ENCODE measurements around the gene MATN3. TPM values are rescaled to one million over a fixed set of nuclear protein-coding genes. Genes with fewer than 3 reads are reported as not detected.
"Not testable (repeated sequence)": the region's sequence is repeated elsewhere in the genome, so short reads cannot be mapped to it uniquely, and the experiment has no call there.

MATN3 gene
- total and polyA plus RNA-seq, 4 experiments from 2014 or later, result not detected

DNA sequence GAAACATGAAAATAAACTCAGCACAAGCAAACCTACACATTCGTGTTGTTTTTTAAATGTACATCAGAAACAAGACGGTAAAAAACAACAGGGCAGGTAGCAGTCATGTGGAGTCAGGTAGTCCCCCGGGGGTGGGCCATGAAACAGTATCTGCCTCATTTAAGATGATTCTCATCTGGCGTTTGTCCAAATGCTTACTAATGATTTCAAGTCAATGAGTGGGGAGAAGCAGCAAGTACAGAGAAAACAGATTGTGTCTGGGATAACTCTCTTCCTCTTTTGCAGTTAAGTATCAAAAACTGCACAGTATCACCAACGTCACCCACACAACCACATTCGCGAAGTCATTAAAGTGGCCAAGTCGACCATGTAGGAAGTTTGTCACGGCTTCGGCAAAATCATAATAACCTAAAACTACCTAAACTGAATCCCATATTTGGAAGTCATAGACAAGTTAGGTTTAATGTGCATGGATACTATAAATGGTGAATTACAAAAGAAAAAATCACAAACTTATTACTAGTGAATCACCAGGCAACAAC is 37.7 kb upstream of the MATN3 start:
- H3K4me1 ChIP-seq (ENCODE audit: insufficient read depth, low read length), result peaks cover 35% of the 10 kb centered on the region
- H3K4me3 ChIP-seq (ENCODE audit: low read length in 2 of 2), result peak overlapping the region; percentile 76 to 90
- no peaks in the 10 kb centered on the region for H3K36me3 ChIP-seq (ENCODE audit: insufficient read depth, low read length)
- H3K27me3 ChIP-seq (ENCODE audit: insufficient read depth, low read length), result no peaks in the 10 kb centered on the region
- no peaks in the 10 kb centered on the region for H3K9me3 ChIP-seq (ENCODE audit: control insufficient read depth in 1 of 2, low read length in 2 of 2)
- no peak overlapping the region for H3K4me3 Mint-ChIP-seq
- DNase-seq, result peak; percentile 56 to 81 (median 61)
- CTCF ChIA-PET (ENCODE audit: partially characterized antibody), result interaction anchor here (4.5 kb wide), 1 partner anchor 34 kb away, joined by 19 read pairs; no protein-coding TSS in a partner anchor
- intact Hi-C loops (cut with micrococcal nuclease), result loop anchor here (2.0 to 10.0 kb wide), 5 partner anchors 38 to 775 kb away; partner anchors contain the start of genes LDAH and MATN3
- H3K36me3 Mint-ChIP-seq, result peaks cover 0 to 8% of the 10 kb centered on the region in 2 donors
- H3K27ac ChIP-seq (ENCODE audit: low read depth, low read length), result peak overlapping the region; percentile 94
- H3K27ac Mint-ChIP-seq, result no peak overlapping the region
- peaks cover 23 to 37% (median 26%) of the 10 kb centered on the region in 4 donors for H3K4me1 Mint-ChIP-seq
- H3K27me3 Mint-ChIP-seq, result peaks cover 4 to 8% of the 10 kb centered on the region in 2 donors
- POLR2A ChIA-PET (ENCODE audit: partially characterized antibody), result interaction anchor here (2.5 to 3.1 kb wide), 2 partner anchors 60 to 150 kb away, joined by 17 to 19 read pairs; partner anchors contain the start of genes TTC32 and WDR35
- no peaks in the 10 kb centered on the region for H3K9me3 Mint-ChIP-seq

- H3K4me1 Mint-ChIP-seq, result peaks cover 23 to 39% (median 27%) of the 10 kb centered on the region in 4 donors
- peaks cover 0 to 8% of the 10 kb centered on the region in 2 donors for H3K36me3 Mint-ChIP-seq
- H3K9me3 ChIP-seq (ENCODE audit: control insufficient read depth in 1 of 2, low read length in 2 of 2), result no peaks in the 10 kb centered on the region
- no peaks in the 10 kb centered on the region for H3K9me3 Mint-ChIP-seq
- intact Hi-C loops (cut with micrococcal nuclease), result loop anchor here (2.0 to 10.0 kb wide), 5 partner anchors 37 to 775 kb away; partner anchors contain the start of genes LDAH and MATN3
- H3K27me3 ChIP-seq (ENCODE audit: insufficient read depth, low read length), result no peaks in the 10 kb centered on the region
- peaks cover 1 to 5% of the 10 kb centered on the region in 2 donors for H3K27me3 Mint-ChIP-seq
- ChIA-PET POLR2A (ENCODE audit: partially characterized antibody) (interaction anchor here (1.2 kb wide), 1 partner anchor 60 kb away, joined by 3 read pairs; the partner anchor contains the start of gene WDR35), CTCF (ENCODE audit: partially characterized antibody) (interaction anchor here (3.8 kb wide), 1 partner anchor 35 kb away, joined by 20 read pairs; no protein-coding TSS in a partner anchor)
- no peak for DNase-seq
- H3K27ac Mint-ChIP-seq, result no peak overlapping the region
- H3K4me3 ChIP-seq (ENCODE audit: low read length in 2 of 2), result peak overlapping the region; percentile 76 to 90
- peaks cover 35% of the 10 kb centered on the region for H3K4me1 ChIP-seq (ENCODE audit: insufficient read depth, low read length)
- no peaks in the 10 kb centered on the region for H3K36me3 ChIP-seq (ENCODE audit: insufficient read depth, low read length)
- H3K27ac ChIP-seq (ENCODE audit: low read depth, low read length), result peak overlapping the region; percentile 94
- H3K4me3 Mint-ChIP-seq, result no peak overlapping the region
These were observed 37.2 kb upstream of the MATN3 start for GRCh38 chr2:20049637-20050036.

DNA sequence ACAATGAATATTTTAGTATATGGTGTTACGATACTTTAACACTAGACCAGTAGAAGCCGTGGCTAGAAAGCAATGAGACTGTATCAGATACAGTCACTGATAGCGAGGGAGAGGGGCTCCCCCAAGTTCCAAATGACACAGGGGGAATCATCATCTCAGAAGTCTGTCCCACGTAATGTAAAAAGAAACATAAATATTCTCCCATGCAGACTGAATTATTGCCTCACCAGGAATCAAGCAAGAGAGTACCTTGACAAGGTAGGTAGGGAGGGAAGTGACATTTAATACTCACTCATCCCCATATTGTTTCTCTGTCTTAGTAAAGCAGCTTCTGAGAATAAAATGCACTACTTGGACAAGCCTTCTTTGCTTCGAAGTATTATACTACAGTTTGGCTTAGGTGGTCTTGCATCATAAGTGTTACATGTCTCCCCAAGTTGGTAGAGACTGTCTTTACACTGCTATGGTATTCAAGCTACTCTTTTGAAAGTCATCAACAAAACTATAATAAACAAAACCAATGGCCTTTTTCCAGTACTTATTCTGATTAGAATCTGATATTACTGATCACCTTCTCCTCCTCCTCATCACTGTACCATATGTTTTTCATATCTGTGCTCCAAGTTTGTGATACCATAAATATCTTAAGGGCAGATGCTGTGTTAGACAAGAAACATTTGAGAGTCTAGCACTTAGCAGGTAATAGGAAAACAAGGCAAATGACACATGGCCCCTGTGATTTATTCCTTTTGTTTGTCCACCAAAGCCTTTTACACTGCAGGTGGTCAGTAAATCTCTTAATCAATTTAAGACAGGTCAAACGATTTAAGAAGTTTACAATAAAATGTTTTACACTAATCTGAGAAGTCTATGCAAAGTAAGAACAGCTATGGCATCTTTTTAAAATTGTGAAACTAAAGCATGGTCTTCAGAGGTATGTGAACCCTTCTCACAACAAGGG is 36.3 kb upstream of the MATN3 start:
- peaks cover 35% of the 10 kb centered on the region for H3K4me1 ChIP-seq (ENCODE audit: insufficient read depth, low read length)
- intact Hi-C loops (cut with micrococcal nuclease), result no loop called here
- peaks cover 0 to 1% of the 10 kb centered on the region in 2 donors for H3K27me3 Mint-ChIP-seq
- peak overlapping the region in 1 of 7 donors; percentile 12 for H3K27ac Mint-ChIP-seq
- H3K4me3 ChIP-seq (ENCODE audit: low read length in 2 of 2), result no peak overlapping the region
- ChIA-PET POLR2A (ENCODE audit: partially characterized antibody) (interaction anchor here (1.2 kb wide), 1 partner anchor 59 kb away, joined by 3 read pairs; the partner anchor contains the start of gene WDR35), CTCF (ENCODE audit: partially characterized antibody) (interaction anchor here (0.9 to 3.8 kb wide), 3 partner anchors 34 to 106 kb away, joined by 3 to 20 read pairs (median 5); no protein-coding TSS in a partner anchor)
- H3K4me3 Mint-ChIP-seq, result peak overlapping the region in 4 of 8 donors; percentile 14 to 66 (median 20)
- no peaks in the 10 kb centered on the region for H3K9me3 Mint-ChIP-seq
- no peak for DNase-seq
- no peak overlapping the region for H3K27ac ChIP-seq (ENCODE audit: low read depth, low read length)
- peaks cover 0 to 10% of the 10 kb centered on the region in 2 donors for H3K36me3 Mint-ChIP-seq
- H3K9me3 ChIP-seq (ENCODE audit: control insufficient read depth in 1 of 2, low read length in 2 of 2), result no peaks in the 10 kb centered on the region
- H3K4me1 Mint-ChIP-seq, result peaks cover 24 to 44% (median 31%) of the 10 kb centered on the region in 4 donors
- no peaks in the 10 kb centered on the region for H3K36me3 ChIP-seq (ENCODE audit: insufficient read depth, low read length)
- no peaks in the 10 kb centered on the region for H3K27me3 ChIP-seq (ENCODE audit: insufficient read depth, low read length)

GRCh38 chr2:20045712-20046292 is 33.3 kb upstream of the MATN3 start:
- H3K9me3 Mint-ChIP-seq; H3K4me3 ChIP-seq (ENCODE audit: low read length in 2 of 2); POLR2A ChIA-PET (ENCODE audit: partially characterized antibody); H3K36me3 ChIP-seq (ENCODE audit: insufficient read depth, low read length); H3K27ac ChIP-seq (ENCODE audit: low read depth, low read length); H3K27me3 Mint-ChIP-seq; DNase-seq; H3K27me3 ChIP-seq (ENCODE audit: insufficient read depth, low read length); H3K9me3 ChIP-seq (ENCODE audit: control insufficient read depth in 1 of 2, low read length in 2 of 2); intact Hi-C loops (cut with micrococcal nuclease); H3K4me3 Mint-ChIP-seq: not testable (repeated sequence)
- H3K36me3 Mint-ChIP-seq, result peaks cover 0 to 22% of the 10 kb centered on the region in 2 donors
- peaks cover 29% of the 10 kb centered on the region for H3K4me1 ChIP-seq (ENCODE audit: insufficient read depth, low read length)
- peak overlapping the region in 1 of 7 donors; percentile 22 for H3K27ac Mint-ChIP-seq
- CTCF ChIA-PET (ENCODE audit: partially characterized antibody), result interaction anchor here (3.1 to 3.8 kb wide), 2 partner anchors 31 kb away, joined by 13 to 20 read pairs; no protein-coding TSS in a partner anchor
- H3K4me1 Mint-ChIP-seq, result peaks cover 29 to 48% (median 41%) of the 10 kb centered on the region in 4 donors

DNA sequence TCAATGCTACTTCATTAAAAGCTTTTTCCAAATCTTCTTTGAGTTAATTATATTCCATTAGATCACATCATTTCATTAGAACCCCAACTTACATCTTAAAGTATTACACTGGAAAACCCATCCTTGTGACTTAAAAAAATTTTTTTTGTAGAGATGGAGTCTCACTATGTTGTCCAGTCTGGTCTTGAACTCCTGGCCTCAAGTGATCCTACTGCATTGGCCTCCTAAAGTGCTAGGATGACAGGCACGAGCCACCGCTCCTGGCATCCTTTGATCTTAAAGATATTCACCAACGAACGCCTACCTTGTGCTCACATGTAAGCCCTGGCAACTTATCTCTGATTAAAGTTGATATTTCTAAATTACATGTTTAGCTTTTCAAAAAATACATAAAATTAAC is 32.3 kb upstream of the MATN3 start:
- H3K9me3 Mint-ChIP-seq, result no peaks in the 10 kb centered on the region
- POLR2A ChIA-PET (ENCODE audit: partially characterized antibody), result no interaction called here
- Histone ChIP-seq H3K4me1 (ENCODE audit: insufficient read depth, low read length) (peaks cover 21% of the 10 kb centered on the region), H3K27ac (ENCODE audit: low read depth, low read length) (no peak overlapping the region), H3K9me3 (ENCODE audit: control insufficient read depth in 1 of 2, low read length in 2 of 2) (no peaks in the 10 kb centered on the region), H3K27me3 (ENCODE audit: insufficient read depth, low read length) (no peaks in the 10 kb centered on the region), H3K36me3 (ENCODE audit: insufficient read depth, low read length) (peaks cover 7% of the 10 kb centered on the region), H3K4me3 (ENCODE audit: low read length in 2 of 2) (no peak overlapping the region)
- no peak for DNase-seq
- H3K27me3 Mint-ChIP-seq, result no peaks in the 10 kb centered on the region
- intact Hi-C loops (cut with micrococcal nuclease), result no loop called here
- H3K27ac Mint-ChIP-seq, result no peak overlapping the region
- CTCF ChIA-PET (ENCODE audit: partially characterized antibody), result interaction anchor here (3.1 kb wide), 1 partner anchor 30 kb away, joined by 13 read pairs; no protein-coding TSS in a partner anchor
- H3K4me1 Mint-ChIP-seq, result peaks cover 22 to 39% (median 33%) of the 10 kb centered on the region in 4 donors
- peaks cover 9 to 26% of the 10 kb centered on the region in 2 donors for H3K36me3 Mint-ChIP-seq
- H3K4me3 Mint-ChIP-seq, result no peak overlapping the region

DNA sequence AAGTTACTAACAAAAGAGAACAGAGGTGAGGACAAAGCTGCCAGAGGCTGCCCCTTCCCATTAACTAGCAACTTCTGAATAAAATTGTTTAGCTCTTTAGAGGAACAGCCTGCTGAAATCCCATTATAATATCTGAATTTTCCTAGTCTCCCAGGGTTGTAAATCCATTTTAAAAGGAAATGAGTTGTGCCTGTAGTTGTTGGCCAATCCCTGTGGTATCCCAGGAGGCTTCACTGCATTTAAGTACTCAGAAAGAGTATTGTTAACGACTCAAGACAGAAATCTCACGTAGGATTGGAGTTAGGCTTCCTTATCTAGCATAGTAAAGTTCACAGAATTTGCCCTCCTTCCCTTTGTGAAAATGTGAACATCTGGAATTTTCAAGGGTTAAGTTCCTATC is 30.1 kb upstream of the MATN3 start:
- Mint-ChIP-seq H3K27ac (no peak overlapping the region), H3K4me3 (no peak overlapping the region), H3K9me3 (no peaks in the 10 kb centered on the region), H3K36me3 (peaks cover 23 to 45% of the 10 kb centered on the region in 2 donors), H3K4me1 (peaks cover 8 to 20% (median 16%) of the 10 kb centered on the region in 4 donors), H3K27me3 (no peaks in the 10 kb centered on the region)
- POLR2A ChIA-PET (ENCODE audit: partially characterized antibody), result no interaction called here
- DNase-seq, result no peak
- H3K27me3 ChIP-seq (ENCODE audit: insufficient read depth, low read length), result no peaks in the 10 kb centered on the region
- no peaks in the 10 kb centered on the region for H3K4me1 ChIP-seq (ENCODE audit: insufficient read depth, low read length)
- H3K4me3 ChIP-seq (ENCODE audit: low read length in 2 of 2), result no peak overlapping the region
- no peak overlapping the region for H3K27ac ChIP-seq (ENCODE audit: low read depth, low read length)
- CTCF ChIA-PET (ENCODE audit: partially characterized antibody), result no interaction called here
- intact Hi-C loops (cut with micrococcal nuclease), result no loop called here
- peaks cover 24% of the 10 kb centered on the region for H3K36me3 ChIP-seq (ENCODE audit: insufficient read depth, low read length)
- no peaks in the 10 kb centered on the region for H3K9me3 ChIP-seq (ENCODE audit: control insufficient read depth in 1 of 2, low read length in 2 of 2)

Measured in CD4-positive, alpha-beta memory T cell (primary cell).